ENCODE measurements around the gene ABCA13.

ABCA13 gene

GRCh38 chr7:48337012-48337621 is 165.9 kb downstream of the ABCA13 start:
- no peaks in the 10 kb centered on the region for H3K9me3 Mint-ChIP-seq
- H3K27ac Mint-ChIP-seq: no peak overlapping the region
- no peaks in the 10 kb centered on the region for H3K4me1 Mint-ChIP-seq
- no peaks in the 10 kb centered on the region for H3K36me3 Mint-ChIP-seq
- H3K27me3 Mint-ChIP-seq: no peaks in the 10 kb centered on the region
- ATAC-seq: no peak
- no peak overlapping the region for H3K4me3 Mint-ChIP-seq

DNA sequence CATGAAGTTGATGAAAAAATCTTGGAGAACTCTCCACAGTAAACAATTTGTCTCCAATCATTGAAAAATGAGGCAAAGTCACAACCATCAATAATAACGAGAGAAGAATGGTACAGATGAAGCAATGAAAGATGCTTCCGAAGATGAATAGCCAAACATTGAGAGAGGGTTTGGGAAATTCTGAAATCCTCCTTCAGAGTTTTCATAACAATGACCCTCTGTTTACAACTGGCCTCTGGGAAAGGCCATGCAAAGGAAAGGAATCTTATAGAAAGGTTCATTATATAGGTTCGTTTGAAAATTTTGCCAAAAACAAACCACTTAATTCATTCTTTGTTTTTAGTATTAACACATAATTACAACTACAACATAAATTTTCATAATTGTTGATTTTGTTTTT is 166.5 kb downstream of the ABCA13 start:
- no peaks in the 10 kb centered on the region for H3K36me3 Mint-ChIP-seq
- H3K27me3 Mint-ChIP-seq: no peaks in the 10 kb centered on the region
- H3K4me3 Mint-ChIP-seq: no peak overlapping the region
- no peak overlapping the region for H3K27ac Mint-ChIP-seq
- H3K9me3 Mint-ChIP-seq: peaks cover 4% of the 10 kb centered on the region
- no peak for ATAC-seq
- no peaks in the 10 kb centered on the region for H3K4me1 Mint-ChIP-seq

DNA sequence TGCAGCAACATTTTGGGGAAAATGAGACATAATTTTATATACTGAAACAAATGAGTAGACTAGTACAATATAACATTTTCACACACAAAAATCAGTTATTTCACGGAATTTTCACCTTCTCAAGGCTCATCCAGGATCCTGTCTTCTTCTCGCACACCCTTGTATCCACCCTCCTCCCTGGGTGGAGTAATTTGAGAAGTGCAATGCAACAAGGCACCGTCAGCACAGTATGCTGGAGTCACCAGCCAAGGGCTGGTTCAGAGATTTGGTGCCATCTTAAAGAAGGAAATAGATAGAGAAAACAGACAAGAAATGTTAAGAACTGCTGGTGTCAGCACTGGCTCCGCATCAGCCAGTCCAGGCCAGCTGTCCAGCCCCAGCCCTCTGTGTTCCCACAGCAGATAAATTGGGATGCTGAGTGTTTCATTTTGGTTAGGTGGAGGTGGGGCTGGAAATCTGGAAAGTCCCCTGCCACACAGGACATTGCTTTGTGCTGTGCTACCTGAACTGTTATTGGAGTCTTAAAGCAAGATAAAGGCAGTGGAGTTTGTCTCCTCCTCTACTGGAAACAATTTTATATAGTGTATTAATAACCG is 176.1 kb downstream of the ABCA13 start:
- H3K4me1 Mint-ChIP-seq: no peaks in the 10 kb centered on the region
- H3K4me3 Mint-ChIP-seq: no peak overlapping the region
- H3K9me3 Mint-ChIP-seq: peaks cover 3% of the 10 kb centered on the region
- no peak overlapping the region for H3K27ac Mint-ChIP-seq
- H3K27me3 Mint-ChIP-seq: no peaks in the 10 kb centered on the region
- H3K36me3 Mint-ChIP-seq: no peaks in the 10 kb centered on the region
- ATAC-seq: no peak

- no peak overlapping the region for H3K4me3 Mint-ChIP-seq
- H3K9me3 Mint-ChIP-seq: peaks cover 6% of the 10 kb centered on the region
- no peaks in the 10 kb centered on the region for H3K4me1 Mint-ChIP-seq
- no peaks in the 10 kb centered on the region for H3K36me3 Mint-ChIP-seq
- no peak overlapping the region for H3K27ac Mint-ChIP-seq
- H3K27me3 Mint-ChIP-seq: no peaks in the 10 kb centered on the region
- ATAC-seq: no peak
These were observed 179.3 kb downstream of the ABCA13 start for GRCh38 chr7:48350515-48350914.

GRCh38 chr7:48351900-48352299 is 180.6 kb downstream of the ABCA13 start:
- H3K4me1 Mint-ChIP-seq: no peaks in the 10 kb centered on the region
- H3K36me3 Mint-ChIP-seq: no peaks in the 10 kb centered on the region
- H3K27me3 Mint-ChIP-seq: no peaks in the 10 kb centered on the region
- H3K27ac Mint-ChIP-seq: no peak overlapping the region
- no peak for ATAC-seq
- peaks cover 6% of the 10 kb centered on the region for H3K9me3 Mint-ChIP-seq
- H3K4me3 Mint-ChIP-seq: no peak overlapping the region

- no peak for ATAC-seq
- Mint-ChIP-seq H3K9me3 (peaks cover 8% of the 10 kb centered on the region), H3K27ac (no peak overlapping the region), H3K36me3 (no peaks in the 10 kb centered on the region), H3K4me1 (no peaks in the 10 kb centered on the region), H3K27me3 (no peaks in the 10 kb centered on the region), H3K4me3 (no peak overlapping the region)
These were observed 184.1 kb downstream of the ABCA13 start for GRCh38 chr7:48355346-48355745.

- Mint-ChIP-seq H3K27ac (no peak overlapping the region), H3K27me3 (no peaks in the 10 kb centered on the region), H3K36me3 (no peaks in the 10 kb centered on the region), H3K4me1 (no peaks in the 10 kb centered on the region), H3K9me3 (peaks cover 9% of the 10 kb centered on the region), H3K4me3 (no peak overlapping the region)
- ATAC-seq: no peak
These were observed 189.3 kb downstream of the ABCA13 start for GRCh38 chr7:48360574-48360973.

- H3K27me3 Mint-ChIP-seq: no peaks in the 10 kb centered on the region
- H3K36me3 Mint-ChIP-seq: no peaks in the 10 kb centered on the region
- no peaks in the 10 kb centered on the region for H3K4me1 Mint-ChIP-seq
- H3K4me3 Mint-ChIP-seq: no peak overlapping the region
- peaks cover 9% of the 10 kb centered on the region for H3K9me3 Mint-ChIP-seq
- no peak for ATAC-seq
- no peak overlapping the region for H3K27ac Mint-ChIP-seq
These were observed 191.9 kb downstream of the ABCA13 start for GRCh38 chr7:48363174-48363573.

DNA sequence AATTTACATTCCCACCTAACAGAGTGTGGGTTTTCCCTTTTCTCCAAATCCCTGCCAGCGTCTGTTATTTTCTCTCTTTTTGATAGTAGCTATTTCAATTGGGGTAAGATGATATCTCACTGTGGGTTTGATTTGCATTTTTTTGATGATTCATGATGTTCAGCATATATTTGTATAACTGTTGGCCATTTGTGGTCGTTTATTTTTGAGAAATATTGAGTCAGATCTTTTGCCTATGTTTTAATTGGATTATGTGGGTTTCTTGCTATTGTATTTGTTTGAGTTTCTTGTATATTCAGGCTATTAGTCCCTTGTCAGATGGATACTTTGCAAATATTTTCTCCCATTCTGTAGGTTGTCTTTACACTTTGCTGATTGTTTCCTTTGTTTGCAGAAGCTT is 193.8 kb downstream of the ABCA13 start:
- no peak overlapping the region for H3K4me3 Mint-ChIP-seq
- H3K27me3 Mint-ChIP-seq: no peaks in the 10 kb centered on the region
- H3K27ac Mint-ChIP-seq: no peak overlapping the region
- H3K4me1 Mint-ChIP-seq: no peaks in the 10 kb centered on the region
- H3K36me3 Mint-ChIP-seq: no peaks in the 10 kb centered on the region
- ATAC-seq: no peak
- peaks cover 12% of the 10 kb centered on the region for H3K9me3 Mint-ChIP-seq

GRCh38 chr7:48366096-48366495 is 194.8 kb downstream of the ABCA13 start:
- no peak for ATAC-seq
- no peaks in the 10 kb centered on the region for H3K36me3 Mint-ChIP-seq
- H3K4me3 Mint-ChIP-seq: no peak overlapping the region
- no peaks in the 10 kb centered on the region for H3K4me1 Mint-ChIP-seq
- H3K27me3 Mint-ChIP-seq: no peaks in the 10 kb centered on the region
- no peak overlapping the region for H3K27ac Mint-ChIP-seq
- peaks cover 16% of the 10 kb centered on the region for H3K9me3 Mint-ChIP-seq

GRCh38 chr7:48376263-48376662 is 205.0 kb downstream of the ABCA13 start:
- no peak overlapping the region for H3K4me3 Mint-ChIP-seq
- ATAC-seq: no peak
- H3K36me3 Mint-ChIP-seq: no peaks in the 10 kb centered on the region
- H3K27ac Mint-ChIP-seq: no peak overlapping the region
- H3K4me1 Mint-ChIP-seq: no peaks in the 10 kb centered on the region
- no peaks in the 10 kb centered on the region for H3K27me3 Mint-ChIP-seq
- no peaks in the 10 kb centered on the region for H3K9me3 Mint-ChIP-seq

DNA sequence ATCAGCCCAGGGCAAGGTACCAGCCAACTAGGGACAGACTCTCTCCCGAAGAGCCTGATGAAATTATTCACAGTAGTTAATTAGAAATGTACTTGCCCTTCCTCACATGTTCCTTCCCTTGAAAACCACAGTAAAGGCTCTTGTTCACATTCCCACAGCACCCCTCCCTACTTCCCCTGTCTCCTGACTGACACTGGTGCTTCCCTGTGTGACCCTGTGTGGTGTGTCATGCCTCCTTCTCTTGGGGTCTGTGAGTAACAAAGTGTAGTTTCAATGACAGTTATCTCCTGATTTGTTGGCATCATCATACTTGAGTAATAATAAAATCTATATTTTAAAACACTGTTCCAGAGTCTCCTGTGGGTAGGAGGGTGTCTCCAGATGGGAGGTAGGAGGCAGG is 209.7 kb downstream of the ABCA13 start:
- Mint-ChIP-seq H3K4me1 (no peaks in the 10 kb centered on the region), H3K9me3 (no peaks in the 10 kb centered on the region), H3K27ac (no peak overlapping the region), H3K27me3 (no peaks in the 10 kb centered on the region), H3K4me3 (no peak overlapping the region), H3K36me3 (no peaks in the 10 kb centered on the region)
- ATAC-seq: no peak

DNA sequence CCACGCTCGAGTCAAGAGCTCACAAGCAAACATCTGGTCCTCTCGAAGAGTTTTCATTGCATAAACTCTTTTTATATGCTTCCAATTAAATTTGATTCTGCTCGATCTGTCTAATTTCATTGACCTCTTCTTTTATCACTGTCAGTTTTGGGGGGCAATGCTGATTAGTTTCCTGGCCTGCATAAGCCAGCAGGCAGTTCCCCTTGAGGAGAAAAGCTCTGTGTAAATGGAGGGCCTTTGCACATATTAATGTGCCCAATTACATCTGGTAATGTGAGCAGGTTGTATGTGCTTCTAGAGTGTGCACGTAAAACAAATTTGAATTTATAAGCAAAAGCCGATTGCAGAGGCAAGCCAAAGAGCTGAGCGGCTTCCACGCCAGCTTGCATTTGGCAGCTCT is 210.3 kb downstream of the ABCA13 start:
- Mint-ChIP-seq H3K27ac (no peak overlapping the region), H3K4me1 (no peaks in the 10 kb centered on the region), H3K27me3 (no peaks in the 10 kb centered on the region), H3K4me3 (no peak overlapping the region), H3K9me3 (no peaks in the 10 kb centered on the region), H3K36me3 (no peaks in the 10 kb centered on the region)
- ATAC-seq: no peak

DNA sequence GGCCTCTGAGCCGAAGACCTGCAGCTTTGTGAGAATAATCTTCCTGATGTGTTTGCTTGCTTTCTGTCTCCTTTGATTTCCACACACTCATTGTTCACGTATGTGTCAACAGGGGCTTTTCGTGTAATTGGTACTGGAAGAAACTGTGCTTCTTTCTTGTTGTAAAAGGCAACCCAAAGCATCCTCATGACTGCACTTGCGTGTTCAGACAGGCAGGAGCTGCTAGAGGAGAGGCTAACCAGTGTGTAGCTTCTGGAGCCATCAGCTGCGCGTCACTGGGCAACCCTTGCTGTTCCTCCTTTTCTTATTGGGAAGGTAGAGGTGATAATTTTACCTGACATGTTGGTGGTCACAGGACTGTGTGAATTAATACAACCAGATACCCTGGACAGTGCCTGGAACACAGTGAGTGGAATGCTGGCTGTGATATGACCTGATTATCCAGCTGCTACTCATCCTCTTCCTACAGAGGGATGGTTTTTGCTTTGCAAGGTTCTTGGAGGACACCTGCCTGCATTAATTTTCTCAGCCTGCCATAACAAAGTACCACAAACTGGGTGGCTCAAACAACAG is 213.0 kb downstream of the ABCA13 start:
- no peaks in the 10 kb centered on the region for H3K27me3 Mint-ChIP-seq
- H3K9me3 Mint-ChIP-seq: no peaks in the 10 kb centered on the region
- ATAC-seq: no peak
- H3K36me3 Mint-ChIP-seq: no peaks in the 10 kb centered on the region
- H3K27ac Mint-ChIP-seq: no peak overlapping the region
- H3K4me3 Mint-ChIP-seq: no peak overlapping the region
- H3K4me1 Mint-ChIP-seq: no peaks in the 10 kb centered on the region

- ATAC-seq: no peak
- Mint-ChIP-seq H3K4me3 (no peak overlapping the region), H3K27ac (no peak overlapping the region), H3K9me3 (peaks cover 3% of the 10 kb centered on the region), H3K4me1 (no peaks in the 10 kb centered on the region), H3K36me3 (no peaks in the 10 kb centered on the region), H3K27me3 (no peaks in the 10 kb centered on the region)
These were observed 216.7 kb downstream of the ABCA13 start for GRCh38 chr7:48387932-48388331.

GRCh38 chr7:48388911-48389310 is 217.7 kb downstream of the ABCA13 start:
- Mint-ChIP-seq H3K9me3 (peaks cover 4% of the 10 kb centered on the region), H3K4me3 (no peak overlapping the region), H3K27me3 (no peaks in the 10 kb centered on the region), H3K4me1 (no peaks in the 10 kb centered on the region), H3K27ac (no peak overlapping the region), H3K36me3 (no peaks in the 10 kb centered on the region)
- ATAC-seq: no peak
